GM12873 (cell line): ENCODE results near the gene CLK3.

Experiments
- CTCF ChIP-seq: IDR thresholded peaks from 2 replicates; pipeline ENCODE4 v1.5.1; 2012; ENCODE audit warnings: low read depth, mild to moderate bottlenecking, moderate library complexity, low read length, control low read depth; ENCODE audit not compliant: insufficient read depth; ENCODE audit errors: missing control alignments

The CLK3 gene

GRCh38 chr15:74624020-74624602, 8.5 kb downstream of the CLK3 start:
- TF ChIP-seq CTCF, result no peak

- no peak for TF ChIP-seq CTCF
These were observed 10.1 kb downstream of the CLK3 start for GRCh38 chr15:74625693-74626092.

- no peak for TF ChIP-seq CTCF
These were observed 10.7 kb downstream of the CLK3 start for GRCh38 chr15:74626336-74626735.

GRCh38 chr15:74626752-74627692, 11.4 kb downstream of the CLK3 start:
- no peak for TF ChIP-seq CTCF

GRCh38 chr15:74627766-74628165, 12.1 kb downstream of the CLK3 start:
- TF ChIP-seq CTCF, result no peak

GRCh38 chr15:74628199-74628598, 12.6 kb downstream of the CLK3 start:
- no peak for TF ChIP-seq CTCF

GRCh38 chr15:74628949-74629348, 13.3 kb downstream of the CLK3 start:
- no peak for TF ChIP-seq CTCF
